Neuronal stem cell (in vitro differentiated cells): ENCODE measurements around the gene TAGLN2.

Experiments used
- DNase-seq: peaks from one replicate; pipeline ENCODE4 v3.0.0-alpha.2; 2013; ENCODE audit warnings: low spot score
- H2AFZ ChIP-seq: one replicate; pipeline ENCODE4 v1.6.1; 2013; ENCODE audit warnings: mild to moderate bottlenecking, low read length, inconsistent platforms
- H2AK5ac ChIP-seq: 2 replicates; pipeline ENCODE4 v1.6.1; 2013; ENCODE audit warnings: low read depth, mild to moderate bottlenecking, inconsistent platforms, low read length, moderate library complexity, mixed read lengths
- H2BK120ac ChIP-seq: 2 replicates; pipeline ENCODE4 v1.6.1; 2013; ENCODE audit warnings: low read depth, mild to moderate bottlenecking, inconsistent platforms, low read length, moderate library complexity, mixed read lengths
- H2BK12ac ChIP-seq: one replicate; pipeline ENCODE4 v1.6.1; 2013; ENCODE audit warnings: low read length, inconsistent platforms
- H2BK15ac ChIP-seq: 2 replicates; pipeline ENCODE4 v1.6.1; 2013; ENCODE audit warnings: mild to moderate bottlenecking, low read length, inconsistent platforms, mixed read lengths
- H2BK5ac ChIP-seq: one replicate; pipeline ENCODE4 v1.6.1; 2013; ENCODE audit warnings: inconsistent platforms, mild to moderate bottlenecking, low read length, moderate library complexity
- H3K14ac ChIP-seq: one replicate; pipeline ENCODE4 v1.6.1; 2013; ENCODE audit warnings: low read length, inconsistent platforms
- H3K18ac ChIP-seq: 2 replicates; pipeline ENCODE4 v1.6.1; 2013; ENCODE audit warnings: low read length, inconsistent platforms
- H3K23ac ChIP-seq: 2 replicates; pipeline ENCODE4 v1.6.1; 2013; ENCODE audit warnings: low read depth, mild to moderate bottlenecking, mixed read lengths, low read length, inconsistent platforms; ENCODE audit not compliant: poor library complexity
- H3K27ac ChIP-seq: replicated peaks from 3 replicates; pipeline ENCODE4 v1.5.1; 2013; ENCODE audit warnings: low read length, inconsistent platforms
- H3K27me3 ChIP-seq, 3 experiments: 2 replicates each; pipeline ENCODE4 v1.6.1; 2013; ENCODE audit warnings: low read length in 3 of 3, mild to moderate bottlenecking in 2 of 3, inconsistent platforms in 1 of 3, low read depth in 1 of 3, mixed read lengths in 1 of 3, moderate library complexity in 1 of 3; ENCODE audit not compliant: control insufficient read depth in 3 of 3, insufficient read depth in 3 of 3
- H3K36me3 ChIP-seq, 2 donors: replicated peaks in 1 of 2; 2 replicates each; pipeline ENCODE4 v1.6.1; 2013; ENCODE audit warnings: low read length in 2 of 2; ENCODE audit not compliant: control insufficient read depth in 2 of 2, insufficient read depth in 2 of 2
- H3K4ac ChIP-seq: 2 replicates; pipeline ENCODE4 v1.6.1; 2013; ENCODE audit warnings: inconsistent platforms, mild to moderate bottlenecking, low read length, moderate library complexity
- H3K4me1 ChIP-seq, 2 donors: 1 replicate in 1 of 2; 2 replicates in 1 of 2; pipeline ENCODE4 v1.6.1; 2013; ENCODE audit warnings: low read length in 2 of 2, low read depth in 1 of 2; ENCODE audit not compliant: control insufficient read depth in 2 of 2, insufficient read depth in 1 of 2
- H3K4me2 ChIP-seq: one replicate; pipeline ENCODE4 v1.6.1; 2013; ENCODE audit warnings: mild to moderate bottlenecking, low read length, inconsistent platforms; ENCODE audit not compliant: insufficient read depth, poor library complexity, severe bottlenecking
- H3K4me3 ChIP-seq, 2 donors: 2 replicates each; pipeline ENCODE4 v1.5.1; 2013; ENCODE audit warnings: low read length in 2 of 2, mild to moderate bottlenecking in 2 of 2, inconsistent platforms in 1 of 2, moderate library complexity in 1 of 2
- H3K79me1 ChIP-seq: one replicate; pipeline ENCODE4 v1.6.1; 2013; ENCODE audit warnings: low read depth, mild to moderate bottlenecking, inconsistent platforms, low read length, moderate library complexity
- H3K9ac ChIP-seq: one replicate; pipeline ENCODE4 v1.6.1; 2013; ENCODE audit warnings: mild to moderate bottlenecking, low read depth, low read length, inconsistent platforms; ENCODE audit not compliant: poor library complexity
- H3K9me3 ChIP-seq, 2 donors: replicated peaks in 1 of 2; 2 replicates each; pipeline versions ENCODE3 to v1.6.1; 2013; ENCODE audit warnings: low read length in 2 of 2, mild to moderate bottlenecking in 2 of 2, inconsistent platforms in 1 of 2, low read depth in 1 of 2, mixed read lengths in 1 of 2, moderate library complexity in 1 of 2; ENCODE audit not compliant: control insufficient read depth in 2 of 2, insufficient read depth in 1 of 2
- H4K8ac ChIP-seq: one replicate; pipeline ENCODE4 v1.6.1; 2013; ENCODE audit warnings: low read depth, mild to moderate bottlenecking, inconsistent platforms, low read length, moderate library complexity
- H4K91ac ChIP-seq: one replicate; pipeline ENCODE4 v1.6.1; 2013; ENCODE audit warnings: low read length, low read depth, mild to moderate bottlenecking, inconsistent platforms; ENCODE audit not compliant: poor library complexity
- WGBS, 2 donors: extraction: QIAGEN DNeasy Blood & Tissue Kit; methylation state at CpG; one replicate each; pipeline ENCODE4 v1.1.7; 2013; ENCODE audit warnings: missing lambda C conversion rate in 2 of 2, mixed read lengths in 1 of 2; ENCODE audit not compliant: insufficient read length in 2 of 2, insufficient replicate concordance in 1 of 2; ENCODE audit errors: extremely low coverage in 2 of 2; 5-methylcytosine and 5-hydroxymethylcytosine counted together

The TAGLN2 gene

DNA sequence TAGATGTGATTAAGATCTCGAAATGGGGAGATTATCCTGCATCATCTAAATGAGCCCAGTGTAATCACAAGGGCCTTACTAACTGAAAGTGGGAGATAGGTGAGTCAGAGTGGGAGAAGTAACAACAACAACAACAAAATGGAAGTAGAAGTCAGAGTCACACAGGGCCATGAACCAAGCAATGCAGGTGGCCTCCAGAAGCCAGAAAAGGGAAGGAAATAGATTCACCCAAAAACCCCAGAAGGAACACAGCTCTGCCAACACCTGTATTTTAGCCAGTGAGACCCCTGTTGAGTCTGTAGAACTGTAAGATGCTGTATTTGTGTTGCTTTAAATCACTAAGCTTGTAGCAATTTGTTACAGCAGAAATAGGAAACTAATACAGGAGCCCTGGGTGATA lies 4.1 kb downstream of the TAGLN2 start:
- DNase-seq = no peak

GRCh38 chr1:159920651-159921050 lies 4.7 kb downstream of the TAGLN2 start:
- no peak overlapping the region for H3K23ac ChIP-seq
- H4K91ac ChIP-seq = no peak overlapping the region
- no peak for DNase-seq
- H4K8ac ChIP-seq = no peak overlapping the region
- peaks cover 24 to 34% of the 10 kb centered on the region in 2 donors for H3K4me1 ChIP-seq
- no peak overlapping the region for H3K9ac ChIP-seq
- H3K27me3 ChIP-seq = peaks cover 2 to 13% (median 3%) of the 10 kb centered on the region in 3 experiments
- H3K27ac ChIP-seq = no peak overlapping the region
- no peak overlapping the region for H2BK12ac ChIP-seq
- no peak overlapping the region for H2BK5ac ChIP-seq
- no peak overlapping the region for H3K4me3 ChIP-seq
- H2BK120ac ChIP-seq = no peak overlapping the region
- H2AK5ac ChIP-seq = no peak overlapping the region
- H3K36me3 ChIP-seq = no peaks in the 10 kb centered on the region
- H2AFZ ChIP-seq = no peak overlapping the region
- H3K4me2 ChIP-seq = no peak overlapping the region
- no CpG with 5 or more reads among the region's 1 CpG for WGBS, 2 donors
- H3K4ac ChIP-seq = no peak overlapping the region
- H3K18ac ChIP-seq = no peak overlapping the region
- no peaks in the 10 kb centered on the region for H3K9me3 ChIP-seq
- H2BK15ac ChIP-seq = no peak overlapping the region
- peaks cover 3% of the 10 kb centered on the region for H3K79me1 ChIP-seq
- no peak overlapping the region for H3K14ac ChIP-seq

More for the DNA sequence above, 4.1 kb downstream of the TAGLN2 start:
- no peak overlapping the region for H2BK120ac ChIP-seq
- H3K27ac ChIP-seq = no peak overlapping the region
- H3K27me3 ChIP-seq = peaks cover 0 to 13% (median 3%) of the 10 kb centered on the region in 3 experiments
- H4K91ac ChIP-seq = no peak overlapping the region
- no peak overlapping the region for H3K14ac ChIP-seq
- H2BK12ac ChIP-seq = no peak overlapping the region
- H3K79me1 ChIP-seq = peaks cover 3% of the 10 kb centered on the region
- H2BK15ac ChIP-seq = no peak overlapping the region
- H3K4me2 ChIP-seq = no peak overlapping the region
- H3K4me1 ChIP-seq = peaks cover 25 to 32% of the 10 kb centered on the region in 2 donors
- WGBS, 2 donors = no CpG with 5 or more reads among the region's 1 CpG
- H2BK5ac ChIP-seq = no peak overlapping the region
- H3K18ac ChIP-seq = no peak overlapping the region
- H4K8ac ChIP-seq = no peak overlapping the region
- H3K4ac ChIP-seq = no peak overlapping the region
- no peak overlapping the region for H2AK5ac ChIP-seq
- no peak overlapping the region for H2AFZ ChIP-seq
- H3K9me3 ChIP-seq = no peaks in the 10 kb centered on the region
- H3K9ac ChIP-seq = no peak overlapping the region
- no peak overlapping the region for H3K4me3 ChIP-seq
- no peaks in the 10 kb centered on the region for H3K36me3 ChIP-seq
- H3K23ac ChIP-seq = no peak overlapping the region

DNA sequence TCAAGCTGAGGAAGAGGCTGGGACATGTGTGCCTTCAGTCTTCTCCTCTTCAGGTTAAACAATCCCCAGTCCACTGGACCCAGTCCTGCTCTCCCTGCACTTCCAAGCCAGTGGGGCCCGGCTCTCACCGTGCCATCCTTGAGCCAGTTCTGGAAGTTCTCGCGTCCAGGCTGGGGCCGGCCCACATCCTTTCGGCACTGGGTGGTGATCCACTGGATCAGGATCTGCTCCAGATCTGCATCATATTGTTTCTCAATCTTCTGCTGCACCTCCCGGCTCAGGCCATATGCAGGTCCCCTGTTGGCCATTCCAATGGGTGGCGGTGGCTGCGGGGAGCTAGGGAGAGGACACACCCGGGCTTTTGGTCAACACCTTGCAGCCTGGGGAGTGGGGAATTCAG lies 5.1 kb downstream of the TAGLN2 start:
- H3K4ac ChIP-seq = no peak overlapping the region
- H2AK5ac ChIP-seq = no peak overlapping the region
- no peak overlapping the region for H3K18ac ChIP-seq
- H3K36me3 ChIP-seq = no peaks in the 10 kb centered on the region
- peaks cover 3% of the 10 kb centered on the region for H3K79me1 ChIP-seq
- no peaks in the 10 kb centered on the region for H3K9me3 ChIP-seq
- DNase-seq = no peak
- H2BK120ac ChIP-seq = no peak overlapping the region
- no peak overlapping the region for H3K14ac ChIP-seq
- H2BK5ac ChIP-seq = no peak overlapping the region
- no peak overlapping the region for H2BK12ac ChIP-seq
- no peak overlapping the region for H3K23ac ChIP-seq
- no peak overlapping the region for H2BK15ac ChIP-seq
- H3K4me3 ChIP-seq = no peak overlapping the region
- H3K27me3 ChIP-seq = peaks cover 3 to 13% (median 4%) of the 10 kb centered on the region in 3 experiments
- WGBS, 2 donors = no CpG with 5 or more reads among the region's 10 CpGs
- no peak overlapping the region for H4K8ac ChIP-seq
- H2AFZ ChIP-seq = no peak overlapping the region
- no peak overlapping the region for H4K91ac ChIP-seq
- no peak overlapping the region for H3K4me2 ChIP-seq
- no peak overlapping the region for H3K9ac ChIP-seq
- H3K27ac ChIP-seq = no peak overlapping the region
- H3K4me1 ChIP-seq = peaks cover 21 to 35% of the 10 kb centered on the region in 2 donors

DNA sequence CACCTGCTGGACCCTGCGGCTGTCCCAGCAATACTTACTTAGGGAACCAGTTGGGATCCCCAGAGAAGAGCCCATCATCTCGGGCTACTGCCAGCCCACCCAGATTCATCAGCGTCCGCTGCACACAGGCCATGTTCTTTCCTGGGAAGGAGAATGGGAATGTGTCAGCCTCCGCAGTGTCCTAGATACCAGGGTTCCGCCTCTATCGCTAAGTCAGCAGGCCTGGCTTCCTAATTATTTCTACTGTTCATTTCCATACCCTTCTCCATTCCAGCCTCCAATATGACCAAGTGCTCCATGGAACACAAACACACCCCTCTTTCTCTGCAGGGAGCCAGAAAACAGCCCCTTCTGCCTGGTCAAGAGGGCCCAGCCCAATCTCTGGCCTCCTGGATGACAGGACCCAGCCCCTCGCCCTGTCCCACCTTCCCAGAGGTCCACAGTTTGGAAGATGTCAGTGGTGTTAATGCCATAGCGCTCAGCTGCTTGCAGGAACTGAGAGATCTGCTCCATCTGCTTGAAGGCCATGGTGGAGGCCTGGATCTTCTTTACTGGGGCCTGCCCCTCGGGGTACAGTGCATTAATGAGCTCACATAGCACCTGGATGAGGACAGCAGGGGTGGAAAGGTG lies 6.0 kb downstream of the TAGLN2 start:
- Histone ChIP-seq H3K4me1 (peaks cover 18 to 37% of the 10 kb centered on the region in 2 donors), H3K14ac (no peak overlapping the region), H3K23ac (no peak overlapping the region), H3K27me3 (peaks cover 0 to 4% (median 4%) of the 10 kb centered on the region in 3 experiments), H3K9me3 (no peaks in the 10 kb centered on the region), H4K91ac (no peak overlapping the region), H4K8ac (no peak overlapping the region), H3K18ac (no peak overlapping the region), H3K79me1 (peaks cover 3% of the 10 kb centered on the region), H3K4me3 (no peak overlapping the region), H2BK15ac (no peak overlapping the region), H3K4me2 (no peak overlapping the region), H2AFZ (no peak overlapping the region), H3K27ac (no peak overlapping the region), H3K4ac (no peak overlapping the region), H3K36me3 (no peaks in the 10 kb centered on the region), H3K9ac (no peak overlapping the region), H2AK5ac (no peak overlapping the region), H2BK12ac (no peak overlapping the region), H2BK120ac (no peak overlapping the region), H2BK5ac (no peak overlapping the region)
- no peak for DNase-seq
- WGBS, 2 donors = no CpG with 5 or more reads among the region's 10 CpGs
